ENCODE results near the gene POLR1A. TPM values are rescaled to one million over a fixed set of nuclear protein-coding genes. Genes with fewer than 3 reads are reported as not detected.

The POLR1A gene
- total RNA-seq, 1 experiment from 2014 or later = 62.7 TPM

DNA sequence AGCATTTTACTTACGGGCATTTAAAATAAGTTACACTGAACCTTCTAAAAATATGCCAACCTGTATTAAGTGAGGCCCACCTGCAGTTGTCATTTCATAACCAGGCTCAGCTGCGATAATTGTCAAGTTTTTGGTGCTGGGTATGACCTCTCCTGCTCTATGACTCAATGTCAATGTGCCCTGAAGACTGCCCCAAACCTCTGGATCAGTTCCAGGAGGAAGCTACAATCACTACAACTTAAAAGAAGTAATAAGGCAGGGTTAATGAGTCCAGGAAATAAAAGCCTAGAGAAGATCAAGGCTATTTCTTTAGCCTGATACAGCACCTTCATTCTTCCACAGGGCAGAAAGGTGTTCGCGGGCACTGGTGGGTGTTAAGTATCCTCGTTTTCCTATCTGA lies 22.9 kb downstream of the POLR1A start:
- H3K9ac ChIP-seq (ENCODE audit: extremely low read depth, insufficient read length, low read length) = no peak overlapping the region
- no peak overlapping the region for H2AK5ac ChIP-seq (ENCODE audit: insufficient read length, low read length)
- no peak overlapping the region for H2BK15ac ChIP-seq (ENCODE audit: low read depth, low read length)
- H3K23me2 ChIP-seq (ENCODE audit: insufficient read length, low read depth, low read length, poor library complexity, severe bottlenecking) = no peaks in the 10 kb centered on the region
- H4K5ac ChIP-seq (ENCODE audit: insufficient read length, low read depth, low read length) = no peak overlapping the region
- H3K23ac ChIP-seq (ENCODE audit: insufficient read length, low read depth, low read length) = no peak overlapping the region
- no CpG with 5 or more reads among the region's 5 CpGs for WGBS (ENCODE audit: extremely low coverage, insufficient read length, low lambda C conversion rate)
- no peaks in the 10 kb centered on the region for H3K9me3 ChIP-seq (ENCODE audit: control insufficient read depth, low read depth, low read length)
- no peak for DNase-seq
- H3K79me2 ChIP-seq (ENCODE audit: insufficient read depth, low read length) = no peaks in the 10 kb centered on the region
- H3K27me3 Mint-ChIP-seq (ENCODE audit: low read depth) = no peaks in the 10 kb centered on the region
- no peak overlapping the region for H3K14ac ChIP-seq (ENCODE audit: insufficient read depth, low read length)
- TF ChIP-seq, protein P1, sequence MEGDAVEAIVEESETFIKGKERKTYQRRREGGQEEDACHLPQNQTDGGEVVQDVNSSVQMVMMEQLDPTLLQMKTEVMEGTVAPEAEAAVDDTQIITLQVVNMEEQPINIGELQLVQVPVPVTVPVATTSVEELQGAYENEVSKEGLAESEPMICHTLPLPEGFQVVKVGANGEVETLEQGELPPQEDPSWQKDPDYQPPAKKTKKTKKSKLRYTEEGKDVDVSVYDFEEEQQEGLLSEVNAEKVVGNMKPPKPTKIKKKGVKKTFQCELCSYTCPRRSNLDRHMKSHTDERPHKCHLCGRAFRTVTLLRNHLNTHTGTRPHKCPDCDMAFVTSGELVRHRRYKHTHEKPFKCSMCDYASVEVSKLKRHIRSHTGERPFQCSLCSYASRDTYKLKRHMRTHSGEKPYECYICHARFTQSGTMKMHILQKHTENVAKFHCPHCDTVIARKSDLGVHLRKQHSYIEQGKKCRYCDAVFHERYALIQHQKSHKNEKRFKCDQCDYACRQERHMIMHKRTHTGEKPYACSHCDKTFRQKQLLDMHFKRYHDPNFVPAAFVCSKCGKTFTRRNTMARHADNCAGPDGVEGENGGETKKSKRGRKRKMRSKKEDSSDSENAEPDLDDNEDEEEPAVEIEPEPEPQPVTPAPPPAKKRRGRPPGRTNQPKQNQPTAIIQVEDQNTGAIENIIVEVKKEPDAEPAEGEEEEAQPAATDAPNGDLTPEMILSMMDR (conservative IDR thresholded peaks at IDR 0.05) = no peak
- H2AFZ ChIP-seq (ENCODE audit: low read length) = no peak overlapping the region
- no peak overlapping the region for H2BK5ac ChIP-seq (ENCODE audit: insufficient read length, low read length)
- H3K4me1 Mint-ChIP-seq = no peaks in the 10 kb centered on the region
- H3K4ac ChIP-seq (ENCODE audit: low read depth, low read length) = no peak overlapping the region
- H2BK12ac ChIP-seq (ENCODE audit: insufficient read length, low read depth, low read length) = no peak overlapping the region
- H3K4me1 ChIP-seq (ENCODE audit: insufficient read depth, low read length) = no peaks in the 10 kb centered on the region
- H3K27me3 ChIP-seq (ENCODE audit: insufficient read depth, low read length) = no peaks in the 10 kb centered on the region
- no peaks in the 10 kb centered on the region for H3K9me3 Mint-ChIP-seq
- no peak overlapping the region for H4K8ac ChIP-seq (replicated peaks; ENCODE audit: insufficient read length, low read depth, low read length)
- H2BK120ac ChIP-seq (ENCODE audit: low read depth, low read length, poor library complexity, severe bottlenecking) = no peak overlapping the region
- no peaks in the 10 kb centered on the region for H4K20me1 ChIP-seq (ENCODE audit: control insufficient read depth, insufficient read depth, insufficient read length)
- no peak overlapping the region for H3K27ac Mint-ChIP-seq
- no peak overlapping the region for H3K27ac ChIP-seq (ENCODE audit: insufficient read length, low read depth, low read length)
- peaks cover 29 to 90% (median 48%) of the 10 kb centered on the region in 3 experiments; a peak in 6 of 7 replicates for H3K36me3 Mint-ChIP-seq (ENCODE audit: insufficient read depth in 1 of 3, low read depth in 3 of 3)
- no peak overlapping the region for H4K91ac ChIP-seq (ENCODE audit: insufficient read length, low read depth, low read length)
- H3K4me3 Mint-ChIP-seq = no peak overlapping the region
- H3T11ph ChIP-seq (ENCODE audit: low read length) = no peak overlapping the region
- no peaks in the 10 kb centered on the region for H3K79me1 ChIP-seq (ENCODE audit: insufficient read depth, low read depth, low read length, poor library complexity, severe bottlenecking)
- no peak overlapping the region for H3K56ac ChIP-seq (ENCODE audit: insufficient read length, low read depth, low read length)
- H3K4me2 ChIP-seq (ENCODE audit: insufficient read depth, insufficient read length, low read length) = no peak overlapping the region
- no peak overlapping the region for H3K18ac ChIP-seq (ENCODE audit: insufficient read length, low read depth, low read length)
- H2BK20ac ChIP-seq (ENCODE audit: low read depth, low read length, poor library complexity, severe bottlenecking) = no peak overlapping the region
